Left ventricle myocardium inferior (tissue), 1 donor: ENCODE data around the gene ST3GAL5. TPM values are rescaled to one million over a fixed set of nuclear protein-coding genes. Genes with fewer than 3 reads are reported as not detected.

Source experiments
- DNase-seq: peaks from one replicate; pipeline ENCODE4 v3.0.0-alpha.2; 2020
- H3K27ac ChIP-seq: fragments of 200-600 bp; replicated peaks from 2 replicates; pipeline ENCODE4 v1.8.0; 2021
- H3K27me3 ChIP-seq: fragments of 200-600 bp; 2 replicates; pipeline ENCODE4 v1.8.0; 2021; ENCODE audit warnings: low read depth
- H3K36me3 ChIP-seq: fragments of 200-600 bp; 2 replicates; pipeline ENCODE4 v1.8.0; 2021
- H3K4me1 ChIP-seq: fragments of 200-600 bp; 2 replicates; pipeline ENCODE4 v1.8.0; 2021
- H3K4me3 ChIP-seq: fragments of 200-600 bp; 2 replicates; pipeline ENCODE4 v1.8.0; 2021; ENCODE audit warnings: mild to moderate bottlenecking, moderate library complexity
- H3K9me3 ChIP-seq: fragments of 200-600 bp; replicated peaks from 2 replicates; pipeline ENCODE4 v1.8.0; 2021
- CTCF ChIP-seq: fragments of 200-600 bp; IDR thresholded peaks from 2 replicates; pipeline ENCODE4 v1.8.0; 2021; ENCODE audit warnings: antibody characterized with exemption, mild to moderate bottlenecking, borderline replicate concordance
- intact Hi-C: fragments of 100-400 bp; cut with micrococcal nuclease; formaldehyde crosslinking; loops from one replicate; pipeline ENCODE4 v1.11.0; 2022
- total RNA-seq: library from RNA; stranded (reverse); fragmentation: NEBNext Ultra II Directional; extraction: Animal tissue kit (Norgen Biotek cat#: 25700); gene quantifications from one replicate; pipeline ENCODE4 v1.2.1, GENCODE V29; 2021
- donor health status: DM: no; HTN: yes; CAD: no; lungs with severe emphysema.

Gene ST3GAL5
- total RNA-seq, 1 donor from 2014 or later = 4.2 TPM

GRCh38 chr2:85813982-85814801, 74.6 kb downstream of the ST3GAL5 start:
- Histone ChIP-seq H3K27me3 (no peaks in the 10 kb centered on the region), H3K9me3 (no peaks in the 10 kb centered on the region)
- intact Hi-C loops = loop anchor here (2.0 kb wide), 1 partner anchor 85 kb away; no protein-coding TSS in a partner anchor

GRCh38 chr2:85813211-85813981, 75.4 kb downstream of the ST3GAL5 start:
- H3K4me1 ChIP-seq = peaks cover 25% of the 10 kb centered on the region
- intact Hi-C loops = no loop called here
- no peak for TF ChIP-seq CTCF
- H3K9me3 ChIP-seq = no peaks in the 10 kb centered on the region
- H3K4me3 ChIP-seq = no peak overlapping the region
- H3K36me3 ChIP-seq = no peaks in the 10 kb centered on the region
- no peak overlapping the region for H3K27ac ChIP-seq
- no peak for DNase-seq
- no peaks in the 10 kb centered on the region for H3K27me3 ChIP-seq

More at GRCh38 chr2:85813982-85814801, 74.6 kb downstream of the ST3GAL5 start:
- no peak overlapping the region for H3K4me3 ChIP-seq
- peak; percentile 91 for DNase-seq
- TF ChIP-seq CTCF = peak; percentile 97
- H3K36me3 ChIP-seq = no peaks in the 10 kb centered on the region
- H3K27ac ChIP-seq = no peak overlapping the region
- H3K4me1 ChIP-seq = peaks cover 25% of the 10 kb centered on the region

- TF ChIP-seq CTCF = no peak
- no peak for DNase-seq
- peak overlapping the region; percentile 76 for H3K27ac ChIP-seq
These were observed 76.6 kb downstream of the ST3GAL5 start for GRCh38 chr2:85812094-85812735.

GRCh38 chr2:85811180-85812093, 77.4 kb downstream of the ST3GAL5 start:
- Histone ChIP-seq H3K27me3 (no peaks in the 10 kb centered on the region), H3K36me3 (no peaks in the 10 kb centered on the region), H3K9me3 (no peaks in the 10 kb centered on the region), H3K4me3 (peak overlapping the region; percentile 31), H3K27ac (peak overlapping the region; percentile 76), H3K4me1 (peaks cover 25% of the 10 kb centered on the region)
- no peak for TF ChIP-seq CTCF
- intact Hi-C loops = no loop called here
- peak; percentile 63 for DNase-seq

More at GRCh38 chr2:85812094-85812735, 76.6 kb downstream of the ST3GAL5 start:
- no peaks in the 10 kb centered on the region for H3K36me3 ChIP-seq
- no peaks in the 10 kb centered on the region for H3K9me3 ChIP-seq
- intact Hi-C loops = no loop called here
- no peaks in the 10 kb centered on the region for H3K27me3 ChIP-seq
- H3K4me3 ChIP-seq = no peak overlapping the region
- H3K4me1 ChIP-seq = peaks cover 25% of the 10 kb centered on the region
